ENCODE measurements around the gene RHOBTB1. TPM values are rescaled to one million over a fixed set of nuclear protein-coding genes. Genes with fewer than 3 reads are reported as not detected.
A peak's percentile ranks its signal among the peaks of the same experiment; 100 is the strongest.

RHOBTB1 gene
- total and polyA plus RNA-seq, 9 of the 15 experiments (the other 6 are each of a cell fraction or from before 2014, with no cell fraction given) = 1.7 to 11.7 (median 9.3) TPM

DNA sequence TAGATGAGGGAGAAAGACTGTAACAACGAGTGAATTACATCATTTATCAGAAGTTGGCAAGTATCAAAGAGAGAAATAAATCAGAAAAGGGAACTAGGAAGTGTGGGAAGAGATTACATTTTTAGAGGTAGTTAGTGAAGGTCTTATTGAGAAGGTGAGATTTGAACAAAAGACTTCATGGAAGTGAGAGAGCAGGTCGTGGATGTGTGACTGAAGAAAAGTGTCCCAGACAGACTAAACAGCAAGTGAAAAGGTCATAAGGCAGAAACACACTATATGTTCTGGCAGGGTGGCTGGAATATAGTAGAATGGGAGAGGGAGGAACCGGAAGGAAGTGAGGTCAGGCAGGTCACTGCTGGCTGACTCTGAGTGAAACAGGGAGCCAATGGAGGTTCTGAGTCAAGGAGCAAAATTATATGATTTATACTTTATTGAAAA, 35.7 kb upstream of the RHOBTB1 start (continued):
- TF ChIP-seq HNRNPL (IDR thresholded peaks at IDR 0.05; ENCODE audit: low read depth, low read length) = no peak
- no peak for TF ChIP-seq NCOR1 (IDR thresholded peaks at IDR 0.05)
- TF ChIP-seq RFX5 (IDR thresholded peaks at IDR 0.05; ENCODE audit: low read depth, low read length) = no peak
- no peak for TF ChIP-seq DDX20 (tag; IDR thresholded peaks at IDR 0.05; ENCODE audit: low read depth)
- TF ChIP-seq ZKSCAN3 (CRISPR knock-in tag; IDR thresholded peaks at IDR 0.05) = no peak
- TF ChIP-seq SLC30A9 (CRISPR knock-in tag; IDR thresholded peaks at IDR 0.05) = no peak
- TF ChIP-seq, protein P1, sequence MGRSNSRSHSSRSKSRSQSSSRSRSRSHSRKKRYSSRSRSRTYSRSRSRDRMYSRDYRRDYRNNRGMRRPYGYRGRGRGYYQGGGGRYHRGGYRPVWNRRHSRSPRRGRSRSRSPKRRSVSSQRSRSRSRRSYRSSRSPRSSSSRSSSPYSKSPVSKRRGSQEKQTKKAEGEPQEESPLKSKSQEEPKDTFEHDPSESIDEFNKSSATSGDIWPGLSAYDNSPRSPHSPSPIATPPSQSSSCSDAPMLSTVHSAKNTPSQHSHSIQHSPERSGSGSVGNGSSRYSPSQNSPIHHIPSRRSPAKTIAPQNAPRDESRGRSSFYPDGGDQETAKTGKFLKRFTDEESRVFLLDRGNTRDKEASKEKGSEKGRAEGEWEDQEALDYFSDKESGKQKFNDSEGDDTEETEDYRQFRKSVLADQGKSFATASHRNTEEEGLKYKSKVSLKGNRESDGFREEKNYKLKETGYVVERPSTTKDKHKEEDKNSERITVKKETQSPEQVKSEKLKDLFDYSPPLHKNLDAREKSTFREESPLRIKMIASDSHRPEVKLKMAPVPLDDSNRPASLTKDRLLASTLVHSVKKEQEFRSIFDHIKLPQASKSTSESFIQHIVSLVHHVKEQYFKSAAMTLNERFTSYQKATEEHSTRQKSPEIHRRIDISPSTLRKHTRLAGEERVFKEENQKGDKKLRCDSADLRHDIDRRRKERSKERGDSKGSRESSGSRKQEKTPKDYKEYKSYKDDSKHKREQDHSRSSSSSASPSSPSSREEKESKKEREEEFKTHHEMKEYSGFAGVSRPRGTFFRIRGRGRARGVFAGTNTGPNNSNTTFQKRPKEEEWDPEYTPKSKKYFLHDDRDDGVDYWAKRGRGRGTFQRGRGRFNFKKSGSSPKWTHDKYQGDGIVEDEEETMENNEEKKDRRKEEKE (IDR thresholded peaks at IDR 0.05; ENCODE audit: borderline replicate concordance in 1 of 2, control insufficient read depth in 1 of 2, low read depth in 2 of 2, low read length in 1 of 2) = no peak
- TF ChIP-seq ZNF717 (CRISPR knock-in tag; IDR thresholded peaks at IDR 0.05) = no peak
- TF ChIP-seq, protein P2, sequence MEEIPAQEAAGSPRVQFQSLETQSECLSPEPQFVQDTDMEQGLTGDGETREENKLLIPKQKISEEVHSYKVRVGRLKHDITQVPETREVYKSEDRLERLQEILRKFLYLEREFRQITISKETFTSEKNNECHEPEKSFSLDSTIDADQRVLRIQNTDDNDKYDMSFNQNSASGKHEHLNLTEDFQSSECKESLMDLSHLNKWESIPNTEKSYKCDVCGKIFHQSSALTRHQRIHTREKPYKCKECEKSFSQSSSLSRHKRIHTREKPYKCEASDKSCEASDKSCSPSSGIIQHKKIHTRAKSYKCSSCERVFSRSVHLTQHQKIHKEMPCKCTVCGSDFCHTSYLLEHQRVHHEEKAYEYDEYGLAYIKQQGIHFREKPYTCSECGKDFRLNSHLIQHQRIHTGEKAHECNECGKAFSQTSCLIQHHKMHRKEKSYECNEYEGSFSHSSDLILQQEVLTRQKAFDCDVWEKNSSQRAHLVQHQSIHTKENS (CRISPR knock-in tag; IDR thresholded peaks at IDR 0.05) = no peak
- TF ChIP-seq BRD4 (IDR thresholded peaks at IDR 0.05) = no peak
- TF ChIP-seq BCL6 (CRISPR knock-in tag; IDR thresholded peaks at IDR 0.05) = no peak
- no peak for TF ChIP-seq ZNF282 (CRISPR knock-in tag; IDR thresholded peaks at IDR 0.05)
- TF ChIP-seq ZFP30 (CRISPR knock-in tag; IDR thresholded peaks at IDR 0.05; ENCODE audit: borderline replicate concordance) = no peak
- no peak for TF ChIP-seq TRIM28 (IDR thresholded peaks at IDR 0.05)
- peak; percentile 36 for TF ChIP-seq ELF1 (tag; IDR thresholded peaks at IDR 0.05)
- no peak for TF ChIP-seq U2AF2 (optimal IDR thresholded peaks at IDR 0.05; ENCODE audit: low read depth, low read length)
- TF ChIP-seq SMARCB1 (IDR thresholded peaks at IDR 0.05; ENCODE audit: insufficient read length, low read depth) = no peak
- TF ChIP-seq, protein P3, sequence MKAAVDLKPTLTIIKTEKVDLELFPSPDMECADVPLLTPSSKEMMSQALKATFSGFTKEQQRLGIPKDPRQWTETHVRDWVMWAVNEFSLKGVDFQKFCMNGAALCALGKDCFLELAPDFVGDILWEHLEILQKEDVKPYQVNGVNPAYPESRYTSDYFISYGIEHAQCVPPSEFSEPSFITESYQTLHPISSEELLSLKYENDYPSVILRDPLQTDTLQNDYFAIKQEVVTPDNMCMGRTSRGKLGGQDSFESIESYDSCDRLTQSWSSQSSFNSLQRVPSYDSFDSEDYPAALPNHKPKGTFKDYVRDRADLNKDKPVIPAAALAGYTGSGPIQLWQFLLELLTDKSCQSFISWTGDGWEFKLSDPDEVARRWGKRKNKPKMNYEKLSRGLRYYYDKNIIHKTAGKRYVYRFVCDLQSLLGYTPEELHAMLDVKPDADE (conservative IDR thresholded peaks at IDR 0.05; ENCODE audit: control insufficient read depth, low read depth, low read length) = no peak
- TF ChIP-seq, protein P4, sequence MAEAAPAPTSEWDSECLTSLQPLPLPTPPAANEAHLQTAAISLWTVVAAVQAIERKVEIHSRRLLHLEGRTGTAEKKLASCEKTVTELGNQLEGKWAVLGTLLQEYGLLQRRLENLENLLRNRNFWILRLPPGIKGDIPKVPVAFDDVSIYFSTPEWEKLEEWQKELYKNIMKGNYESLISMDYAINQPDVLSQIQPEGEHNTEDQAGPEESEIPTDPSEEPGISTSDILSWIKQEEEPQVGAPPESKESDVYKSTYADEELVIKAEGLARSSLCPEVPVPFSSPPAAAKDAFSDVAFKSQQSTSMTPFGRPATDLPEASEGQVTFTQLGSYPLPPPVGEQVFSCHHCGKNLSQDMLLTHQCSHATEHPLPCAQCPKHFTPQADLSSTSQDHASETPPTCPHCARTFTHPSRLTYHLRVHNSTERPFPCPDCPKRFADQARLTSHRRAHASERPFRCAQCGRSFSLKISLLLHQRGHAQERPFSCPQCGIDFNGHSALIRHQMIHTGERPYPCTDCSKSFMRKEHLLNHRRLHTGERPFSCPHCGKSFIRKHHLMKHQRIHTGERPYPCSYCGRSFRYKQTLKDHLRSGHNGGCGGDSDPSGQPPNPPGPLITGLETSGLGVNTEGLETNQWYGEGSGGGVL (CRISPR knock-in tag; IDR thresholded peaks at IDR 0.05) = no peak
- TF ChIP-seq COPS2 (conservative IDR thresholded peaks at IDR 0.05) = no peak
- TF ChIP-seq, protein P5, sequence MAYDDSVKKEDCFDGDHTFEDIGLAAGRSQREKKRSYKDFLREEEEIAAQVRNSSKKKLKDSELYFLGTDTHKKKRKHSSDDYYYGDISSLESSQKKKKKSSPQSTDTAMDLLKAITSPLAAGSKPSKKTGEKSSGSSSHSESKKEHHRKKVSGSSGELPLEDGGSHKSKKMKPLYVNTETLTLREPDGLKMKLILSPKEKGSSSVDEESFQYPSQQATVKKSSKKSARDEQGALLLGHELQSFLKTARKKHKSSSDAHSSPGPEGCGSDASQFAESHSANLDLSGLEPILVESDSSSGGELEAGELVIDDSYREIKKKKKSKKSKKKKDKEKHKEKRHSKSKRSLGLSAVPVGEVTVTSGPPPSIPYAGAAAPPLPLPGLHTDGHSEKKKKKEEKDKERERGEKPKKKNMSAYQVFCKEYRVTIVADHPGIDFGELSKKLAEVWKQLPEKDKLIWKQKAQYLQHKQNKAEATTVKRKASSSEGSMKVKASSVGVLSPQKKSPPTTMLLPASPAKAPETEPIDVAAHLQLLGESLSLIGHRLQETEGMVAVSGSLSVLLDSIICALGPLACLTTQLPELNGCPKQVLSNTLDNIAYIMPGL (CRISPR knock-in tag; IDR thresholded peaks at IDR 0.05) = no peak

Data from K562 (cell line).